GM12878 (cell line): ENCODE results near the gene ARSD.

Experiments
- FOXM1 ChIP-seq: IDR thresholded peaks from 2 replicates; pipeline ENCODE4 v1.6.1; 2012; ENCODE audit warnings: low read depth, mild to moderate bottlenecking, inconsistent platforms, low read length, moderate library complexity
- PML ChIP-seq: IDR thresholded peaks from 2 replicates; pipeline ENCODE4 v1.6.1; 2012; ENCODE audit warnings: low read length, inconsistent platforms
- POLR2A ChIP-seq: IDR thresholded peaks from 2 replicates; pipeline ENCODE4 v1.6.1; 2011; ENCODE audit warnings: low read depth, mild to moderate bottlenecking, low read length
- REST ChIP-seq: IDR thresholded peaks from 2 replicates; pipeline ENCODE4 v1.6.1; 2012; ENCODE audit warnings: mild to moderate bottlenecking, low read depth, low read length
- RFX5 ChIP-seq: IDR thresholded peaks from 2 replicates; pipeline ENCODE4 v1.6.1; 2011; ENCODE audit warnings: low read depth, low read length, improper control_type of control experiment
- SMC3 ChIP-seq: IDR thresholded peaks from 2 replicates; pipeline ENCODE4 v1.6.1; 2011; ENCODE audit warnings: low read length, improper control_type of control experiment, borderline replicate concordance
- SUPT20H ChIP-seq: IDR thresholded peaks from 2 replicates; pipeline ENCODE4 v1.6.1; 2011; ENCODE audit warnings: low read depth, mild to moderate bottlenecking, low read length, moderate library complexity, borderline replicate concordance; ENCODE audit not compliant: control insufficient read depth
- TAF1 ChIP-seq: IDR thresholded peaks from 2 replicates; pipeline ENCODE4 v1.6.1; 2011; ENCODE audit warnings: mild to moderate bottlenecking, low read depth, low read length, borderline replicate concordance
- TCF7 ChIP-seq: IDR thresholded peaks from 2 replicates; pipeline ENCODE4 v1.6.1; 2014; ENCODE audit warnings: antibody characterized with exemption, borderline replicate concordance
- TF ChIP-seq, protein P1 (sequence below): fragments of 450-650 bp; IDR thresholded peaks from 2 replicates; pipeline ENCODE4 v1.6.1; 2018; ENCODE audit warnings: borderline replicate concordance, mild to moderate bottlenecking; ENCODE audit not compliant: partially characterized antibody
- TF ChIP-seq, protein P2 (sequence below): IDR thresholded peaks from 2 replicates; pipeline ENCODE4 v1.6.1; 2012; ENCODE audit warnings: low read depth, low read length, improper control_type of control experiment
- TF ChIP-seq, protein P3 (sequence below), 3 experiments: IDR thresholded peaks in 2 of 3; conservative IDR thresholded peaks in 1 of 3; 2 replicates each; pipeline ENCODE4 v1.5.1; 2011; ENCODE audit warnings: low read depth in 3 of 3, low read length in 3 of 3, mild to moderate bottlenecking in 3 of 3, control low read depth in 2 of 3, moderate library complexity in 2 of 3, inconsistent platforms in 1 of 3, mixed read lengths in 1 of 3; ENCODE audit not compliant: control insufficient read depth in 2 of 3, insufficient read depth in 1 of 3; ENCODE audit errors: extremely low read depth in 1 of 3
- TF ChIP-seq, protein P4 (sequence below): IDR thresholded peaks from 2 replicates; pipeline ENCODE4 v1.6.1; 2012; ENCODE audit warnings: low read depth, low read length, improper control_type of control experiment

- TF ChIP-seq, protein P1, sequence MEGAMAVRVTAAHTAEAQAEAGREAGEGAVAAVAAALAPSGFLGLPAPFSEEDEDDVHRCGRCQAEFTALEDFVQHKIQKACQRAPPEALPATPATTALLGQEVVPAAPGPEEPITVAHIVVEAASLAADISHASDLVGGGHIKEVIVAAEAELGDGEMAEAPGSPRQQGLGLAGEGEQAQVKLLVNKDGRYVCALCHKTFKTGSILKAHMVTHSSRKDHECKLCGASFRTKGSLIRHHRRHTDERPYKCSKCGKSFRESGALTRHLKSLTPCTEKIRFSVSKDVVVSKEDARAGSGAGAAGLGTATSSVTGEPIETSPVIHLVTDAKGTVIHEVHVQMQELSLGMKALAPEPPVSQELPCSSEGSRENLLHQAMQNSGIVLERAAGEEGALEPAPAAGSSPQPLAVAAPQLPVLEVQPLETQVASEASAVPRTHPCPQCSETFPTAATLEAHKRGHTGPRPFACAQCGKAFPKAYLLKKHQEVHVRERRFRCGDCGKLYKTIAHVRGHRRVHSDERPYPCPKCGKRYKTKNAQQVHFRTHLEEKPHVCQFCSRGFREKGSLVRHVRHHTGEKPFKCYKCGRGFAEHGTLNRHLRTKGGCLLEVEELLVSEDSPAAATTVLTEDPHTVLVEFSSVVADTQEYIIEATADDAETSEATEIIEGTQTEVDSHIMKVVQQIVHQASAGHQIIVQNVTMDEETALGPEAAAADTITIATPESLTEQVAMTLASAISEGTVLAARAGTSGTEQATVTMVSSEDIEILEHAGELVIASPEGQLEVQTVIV: no peak
- TF ChIP-seq REST (no peak), TCF7 (no peak), PML (no peak), RFX5 (no peak), SMC3 (no peak), FOXM1 (no peak), SUPT20H (no peak), POLR2A (no peak), TAF1 (no peak)
- TF ChIP-seq, protein P2, sequence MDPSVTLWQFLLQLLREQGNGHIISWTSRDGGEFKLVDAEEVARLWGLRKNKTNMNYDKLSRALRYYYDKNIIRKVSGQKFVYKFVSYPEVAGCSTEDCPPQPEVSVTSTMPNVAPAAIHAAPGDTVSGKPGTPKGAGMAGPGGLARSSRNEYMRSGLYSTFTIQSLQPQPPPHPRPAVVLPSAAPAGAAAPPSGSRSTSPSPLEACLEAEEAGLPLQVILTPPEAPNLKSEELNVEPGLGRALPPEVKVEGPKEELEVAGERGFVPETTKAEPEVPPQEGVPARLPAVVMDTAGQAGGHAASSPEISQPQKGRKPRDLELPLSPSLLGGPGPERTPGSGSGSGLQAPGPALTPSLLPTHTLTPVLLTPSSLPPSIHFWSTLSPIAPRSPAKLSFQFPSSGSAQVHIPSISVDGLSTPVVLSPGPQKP: no peak
- TF ChIP-seq, protein P3, sequence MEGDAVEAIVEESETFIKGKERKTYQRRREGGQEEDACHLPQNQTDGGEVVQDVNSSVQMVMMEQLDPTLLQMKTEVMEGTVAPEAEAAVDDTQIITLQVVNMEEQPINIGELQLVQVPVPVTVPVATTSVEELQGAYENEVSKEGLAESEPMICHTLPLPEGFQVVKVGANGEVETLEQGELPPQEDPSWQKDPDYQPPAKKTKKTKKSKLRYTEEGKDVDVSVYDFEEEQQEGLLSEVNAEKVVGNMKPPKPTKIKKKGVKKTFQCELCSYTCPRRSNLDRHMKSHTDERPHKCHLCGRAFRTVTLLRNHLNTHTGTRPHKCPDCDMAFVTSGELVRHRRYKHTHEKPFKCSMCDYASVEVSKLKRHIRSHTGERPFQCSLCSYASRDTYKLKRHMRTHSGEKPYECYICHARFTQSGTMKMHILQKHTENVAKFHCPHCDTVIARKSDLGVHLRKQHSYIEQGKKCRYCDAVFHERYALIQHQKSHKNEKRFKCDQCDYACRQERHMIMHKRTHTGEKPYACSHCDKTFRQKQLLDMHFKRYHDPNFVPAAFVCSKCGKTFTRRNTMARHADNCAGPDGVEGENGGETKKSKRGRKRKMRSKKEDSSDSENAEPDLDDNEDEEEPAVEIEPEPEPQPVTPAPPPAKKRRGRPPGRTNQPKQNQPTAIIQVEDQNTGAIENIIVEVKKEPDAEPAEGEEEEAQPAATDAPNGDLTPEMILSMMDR (IDR thresholded peaks at IDR 0.05 in 2 of 3, conservative IDR thresholded peaks at IDR 0.05 in 1 of 3; ENCODE audit: control insufficient read depth in 2 of 3, extremely low read depth in 1 of 3, insufficient read depth in 1 of 3, low read depth in 3 of 3, low read length in 3 of 3): no peak
- TF ChIP-seq, protein P4, sequence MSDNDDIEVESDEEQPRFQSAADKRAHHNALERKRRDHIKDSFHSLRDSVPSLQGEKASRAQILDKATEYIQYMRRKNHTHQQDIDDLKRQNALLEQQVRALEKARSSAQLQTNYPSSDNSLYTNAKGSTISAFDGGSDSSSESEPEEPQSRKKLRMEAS: no peak
Measured at GRCh38 chrX:2888309-2888708, 40.8 kb downstream of the ARSD start.
